RWPE1 (cell line): ENCODE data around the gene RAB5A.
"Not testable (repeated sequence)": the region's sequence is repeated elsewhere in the genome, so short reads cannot be mapped to it uniquely, and the experiment has no call there.

Experiments used
- CTCF ChIA-PET: fragments of 350-600 bp; sonication (Branson Sonifier 250); formaldehyde crosslinking; extraction: SDS; loops from one replicate; lab custom pipeline; 2021; lab: Yijun Ruan, JAX
- POLR2A ChIA-PET: fragments of 400-600 bp; formaldehyde crosslinking; extraction: SDS; loops from one replicate; lab custom pipeline; 2020; ENCODE audit warnings: antibody characterized with exemption; ENCODE audit not compliant: low non-redundant PET; lab: Yijun Ruan, JAX
- DNase-seq: peaks from one replicate; pipeline ENCODE4 v3.0.0; 2012; ENCODE audit warnings: low spot score
- H3K27ac ChIP-seq: fragments of 450-650 bp; 2 replicates; pipeline ENCODE4 v1.5.1; 2017
- TF ChIP-seq, protein P1 (sequence below): fragments of 450-650 bp; conservative IDR thresholded peaks from 2 replicates; pipeline ENCODE4 v1.5.1; 2017; ENCODE audit warnings: low read depth, mild to moderate bottlenecking

Gene RAB5A, protein sequence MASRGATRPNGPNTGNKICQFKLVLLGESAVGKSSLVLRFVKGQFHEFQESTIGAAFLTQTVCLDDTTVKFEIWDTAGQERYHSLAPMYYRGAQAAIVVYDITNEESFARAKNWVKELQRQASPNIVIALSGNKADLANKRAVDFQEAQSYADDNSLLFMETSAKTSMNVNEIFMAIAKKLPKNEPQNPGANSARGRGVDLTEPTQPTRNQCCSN

DNA sequence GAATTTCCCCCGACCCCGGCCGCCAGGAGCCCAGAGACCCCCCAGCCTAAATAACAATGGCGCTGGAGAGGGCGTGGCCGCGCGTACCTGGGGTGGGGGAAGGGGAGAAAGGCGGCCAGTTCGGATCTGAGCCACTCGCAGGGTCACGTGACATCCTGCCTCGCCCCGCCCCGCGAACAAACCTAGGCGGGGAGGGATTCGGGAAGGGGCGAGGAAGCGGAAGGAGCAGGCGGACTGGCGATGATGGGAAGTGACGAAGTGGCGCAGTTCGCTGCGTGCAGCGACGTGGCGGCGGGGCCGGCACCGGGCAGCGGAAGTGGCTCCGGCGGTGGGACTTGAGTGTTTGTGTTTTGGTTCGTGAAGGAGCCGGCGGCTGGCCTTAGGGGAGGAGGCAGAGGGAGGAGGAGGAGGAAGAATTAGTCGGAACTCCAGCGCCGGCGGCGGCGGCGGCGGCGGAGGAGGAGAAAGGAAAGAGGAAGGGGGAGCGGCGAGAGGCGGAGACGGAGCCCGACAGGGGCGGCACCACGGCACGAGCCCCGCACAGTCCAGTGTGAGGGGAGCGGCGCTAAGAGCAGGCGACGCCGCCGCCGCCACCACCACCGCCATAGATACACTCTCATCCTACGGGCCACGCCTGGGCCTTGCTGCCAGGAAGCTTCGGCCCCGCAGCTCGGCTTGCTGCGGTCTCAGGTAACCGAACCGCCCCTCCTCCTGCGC is at the start of gene RAB5A:
Gene RAB5A (plus strand): TSS at position 266 of the 717 bp plus-strand sequence. CDS start 3,802 bp downstream, outside the sequence.
- H3K27ac ChIP-seq, result peak within 1 kb of the TSS; percentile 99
- ChIA-PET CTCF (no interaction called here), POLR2A (interaction anchor here (0.5 kb wide), 1 partner anchor 96 kb away, joined by 3 read pairs; no protein-coding TSS in a partner anchor)
- peak; percentile 90 for DNase-seq
- TF ChIP-seq, protein P1, sequence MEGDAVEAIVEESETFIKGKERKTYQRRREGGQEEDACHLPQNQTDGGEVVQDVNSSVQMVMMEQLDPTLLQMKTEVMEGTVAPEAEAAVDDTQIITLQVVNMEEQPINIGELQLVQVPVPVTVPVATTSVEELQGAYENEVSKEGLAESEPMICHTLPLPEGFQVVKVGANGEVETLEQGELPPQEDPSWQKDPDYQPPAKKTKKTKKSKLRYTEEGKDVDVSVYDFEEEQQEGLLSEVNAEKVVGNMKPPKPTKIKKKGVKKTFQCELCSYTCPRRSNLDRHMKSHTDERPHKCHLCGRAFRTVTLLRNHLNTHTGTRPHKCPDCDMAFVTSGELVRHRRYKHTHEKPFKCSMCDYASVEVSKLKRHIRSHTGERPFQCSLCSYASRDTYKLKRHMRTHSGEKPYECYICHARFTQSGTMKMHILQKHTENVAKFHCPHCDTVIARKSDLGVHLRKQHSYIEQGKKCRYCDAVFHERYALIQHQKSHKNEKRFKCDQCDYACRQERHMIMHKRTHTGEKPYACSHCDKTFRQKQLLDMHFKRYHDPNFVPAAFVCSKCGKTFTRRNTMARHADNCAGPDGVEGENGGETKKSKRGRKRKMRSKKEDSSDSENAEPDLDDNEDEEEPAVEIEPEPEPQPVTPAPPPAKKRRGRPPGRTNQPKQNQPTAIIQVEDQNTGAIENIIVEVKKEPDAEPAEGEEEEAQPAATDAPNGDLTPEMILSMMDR, result no peak

DNA sequence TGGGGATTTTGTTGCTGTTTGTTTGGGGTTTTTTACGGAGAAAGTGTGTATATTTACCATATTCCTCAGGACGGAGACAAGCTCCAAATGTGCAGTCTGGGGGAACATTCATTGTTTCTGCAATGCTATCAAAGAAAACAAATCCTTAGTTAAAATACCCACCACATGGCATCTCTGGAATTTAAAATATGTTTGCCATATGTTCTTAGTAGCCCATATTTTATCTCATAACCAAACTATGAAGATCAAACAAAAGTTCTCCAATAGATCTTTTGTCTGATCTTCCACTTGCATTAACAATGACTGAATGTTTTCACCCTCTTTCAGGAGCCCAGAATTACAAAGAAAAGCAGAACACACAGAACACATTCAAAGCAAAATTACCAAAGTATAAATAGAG is 48.2 kb upstream of the RAB5A start:
- no peak overlapping the region for H3K27ac ChIP-seq
- ChIA-PET POLR2A (no interaction called here), CTCF (no interaction called here)
- TF ChIP-seq, protein P1, result no peak
- DNase-seq, result no peak

DNA sequence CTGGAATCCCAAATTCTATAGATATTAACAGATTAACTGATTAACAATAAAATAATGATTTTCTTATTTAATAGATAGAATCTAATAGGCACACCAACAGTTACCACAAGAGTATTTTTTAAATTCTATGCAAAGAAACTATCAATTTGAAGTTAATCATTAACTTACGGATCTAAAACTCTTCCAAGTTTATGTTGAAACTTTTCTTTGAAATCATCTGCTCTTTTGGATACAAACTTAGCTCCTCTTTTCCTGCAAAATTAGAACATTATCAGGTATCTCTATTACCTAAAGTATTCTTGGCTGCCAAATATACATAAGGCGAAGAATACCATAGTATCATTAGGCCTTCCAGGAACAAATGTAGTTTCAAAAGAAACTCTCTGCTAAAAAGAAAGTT is 47.6 kb upstream of the RAB5A start:
- TF ChIP-seq, protein P1, result no peak
- DNase-seq, result no peak
- no peak overlapping the region for H3K27ac ChIP-seq
- ChIA-PET POLR2A (no interaction called here), CTCF (no interaction called here)

DNA sequence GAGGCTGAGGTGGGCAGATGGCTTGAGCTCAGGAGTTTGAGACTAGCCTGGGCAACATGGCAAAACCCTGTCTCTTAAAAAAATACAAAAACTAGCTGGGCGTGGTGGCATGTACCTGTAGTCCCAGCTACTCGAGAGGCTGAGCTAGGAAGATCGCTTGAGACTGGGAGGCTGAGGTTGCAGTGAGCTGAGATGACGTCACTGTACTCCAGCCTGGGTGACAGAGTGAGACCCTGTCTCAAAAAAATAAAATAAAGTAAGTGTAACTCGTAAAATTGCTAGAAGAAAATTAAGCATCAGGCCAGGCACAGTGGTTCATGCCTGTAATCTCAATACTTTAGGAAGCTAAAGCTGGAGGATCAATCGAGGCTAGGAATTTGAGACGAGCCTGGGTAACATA is 47.1 kb upstream of the RAB5A start:
- POLR2A ChIA-PET, CTCF ChIA-PET, H3K27ac ChIP-seq, DNase-seq: not testable (repeated sequence)

DNA sequence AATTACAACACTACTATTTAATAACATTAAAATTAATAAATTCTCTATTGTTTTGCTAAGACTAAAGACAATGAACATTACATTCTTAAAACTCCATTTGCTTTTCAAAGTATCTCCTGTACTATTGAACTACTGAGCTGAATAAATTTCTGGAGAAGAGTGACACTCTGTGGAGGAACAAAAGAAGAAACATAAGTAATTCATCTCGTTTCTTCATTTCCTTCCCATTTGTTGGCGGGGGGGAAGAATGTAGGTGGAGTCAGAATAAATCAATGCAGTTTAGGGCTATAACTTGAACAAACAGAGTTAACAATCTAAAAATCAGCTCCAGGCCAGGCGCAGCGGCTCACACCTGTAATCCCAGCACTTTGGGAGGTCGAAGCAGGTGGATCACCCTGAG is 45.6 kb upstream of the RAB5A start:
- POLR2A ChIA-PET, result no interaction called here
- H3K27ac ChIP-seq, result peak overlapping the region; percentile 58
- TF ChIP-seq, protein P1, result no peak
- CTCF ChIA-PET, result no interaction called here
- DNase-seq, result peak; percentile 1

DNA sequence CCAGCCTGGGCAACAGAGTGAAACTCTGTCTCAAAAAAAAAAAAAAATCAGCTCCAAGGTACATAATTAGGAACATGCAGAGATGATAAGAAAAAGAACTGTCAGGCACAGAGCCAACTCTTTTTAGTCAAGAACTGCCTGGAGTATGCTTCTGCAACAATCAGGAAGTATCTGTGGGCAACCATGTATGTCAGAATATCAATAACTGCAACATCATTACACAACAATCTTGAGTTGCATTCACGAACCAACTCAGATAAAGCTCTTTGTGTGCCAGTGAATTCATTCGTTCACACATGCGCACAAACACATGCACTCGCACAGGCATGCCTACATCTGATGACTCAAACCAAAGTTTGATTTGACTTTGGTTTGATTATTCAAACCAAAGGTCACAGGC is 45.0 kb upstream of the RAB5A start:
- CTCF ChIA-PET, result no interaction called here
- POLR2A ChIA-PET, result interaction anchor here (0.6 kb wide), 1 partner anchor 9 kb away, joined by 3 read pairs; no protein-coding TSS in a partner anchor
- peak; percentile 61 for DNase-seq
- TF ChIP-seq, protein P1, result no peak
- H3K27ac ChIP-seq, result peak overlapping the region; percentile 58

DNA sequence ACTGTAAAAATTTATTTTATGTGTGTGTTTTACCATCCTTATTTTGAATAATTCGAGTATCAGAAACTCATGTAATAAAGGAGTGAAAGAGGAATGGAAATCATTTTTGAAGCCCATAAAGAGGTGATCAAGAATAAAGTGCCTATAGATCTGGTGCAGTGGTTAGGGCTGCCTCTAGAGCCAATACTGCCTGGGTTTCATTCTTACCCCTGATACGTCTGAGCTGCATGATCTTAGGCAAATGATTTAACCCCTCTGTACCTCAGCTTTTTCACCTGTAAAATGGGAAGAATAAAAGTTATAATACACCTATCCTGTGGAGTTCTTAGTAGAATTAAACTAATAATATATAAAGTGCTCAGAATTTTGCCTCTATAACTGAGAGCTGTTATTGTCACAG is 43.2 kb upstream of the RAB5A start:
- no peak for DNase-seq
- ChIA-PET POLR2A (no interaction called here), CTCF (no interaction called here)
- TF ChIP-seq, protein P1, result no peak
- no peak overlapping the region for H3K27ac ChIP-seq
